Thymus (tissue), 11 donors: ENCODE measurements around the gene RYR1. TPM values are rescaled to one million over a fixed set of nuclear protein-coding genes. Genes with fewer than 3 reads are reported as not detected.
"Not testable (repeated sequence)": the region's sequence is repeated elsewhere in the genome, so short reads cannot be mapped to it uniquely, and the experiment has no call there.

ENCODE experiments used
- DNase-seq, 9 donors: peaks; one replicate each; pipeline ENCODE4 v3.0.0-alpha.2; 2013; ENCODE audit warnings: low spot score in 9 of 9, low read depth in 6 of 9, missing footprints in 1 of 9
- H3K27ac ChIP-seq, 2 donors: one replicate each; pipeline ENCODE4 v1.5.1; 2013; ENCODE audit warnings: control low read depth in 1 of 2, low read depth in 1 of 2, low read length in 1 of 2, mild to moderate bottlenecking in 1 of 2, moderate library complexity in 1 of 2
- H3K27me3 ChIP-seq, 2 donors: one replicate each; pipeline ENCODE4 v1.5.1; 2013; ENCODE audit warnings: low read length in 1 of 2; ENCODE audit not compliant: control insufficient read depth in 2 of 2, insufficient read depth in 1 of 2
- H3K36me3 ChIP-seq, 2 donors: one replicate each; pipeline ENCODE4 v1.5.1; 2013; ENCODE audit warnings: low read length in 1 of 2, mild to moderate bottlenecking in 1 of 2, moderate library complexity in 1 of 2; ENCODE audit not compliant: control insufficient read depth in 2 of 2, insufficient read depth in 2 of 2
- H3K4me1 ChIP-seq, 2 donors: one replicate each; pipeline ENCODE4 v1.5.1; 2013; ENCODE audit warnings: low read length in 2 of 2; ENCODE audit not compliant: control insufficient read depth in 2 of 2, insufficient read depth in 2 of 2
- H3K4me3 ChIP-seq, 2 donors: one replicate each; pipeline ENCODE4 v1.5.1; 2013; ENCODE audit warnings: low read length in 2 of 2, control low read depth in 1 of 2, mild to moderate bottlenecking in 1 of 2
- H3K9me3 ChIP-seq, 2 donors: one replicate each; pipeline ENCODE4 v1.5.1; 2013; ENCODE audit warnings: low read length in 1 of 2, mild to moderate bottlenecking in 1 of 2; ENCODE audit not compliant: control insufficient read depth in 2 of 2, insufficient read depth in 1 of 2
- WGBS: extraction: QIAGEN DNeasy Blood & Tissue Kit; methylation state at CpG from one replicate; pipeline ENCODE4 v1.1.7; 2013; 5-methylcytosine and 5-hydroxymethylcytosine counted together
- polyA plus RNA-seq: library from polyadenylated mRNA; stranded (reverse); fragments of 200-250 nt; gene quantifications from one replicate; pipeline ENCODE4 v1.2.3, GENCODE V29; 2013
- total RNA-seq: library from RNA; stranded (reverse); fragments of 120-200 nt; gene quantifications from one replicate; pipeline ENCODE4 v1.2.4, GENCODE V29; 2013
- donor health status: healthy.

RYR1 gene
- total and polyA plus RNA-seq, 2 donors: 1.1 to 1.8 TPM

GRCh38 chr19:38569368-38569983, 136.0 kb downstream of the RYR1 start:
- Histone ChIP-seq H3K9me3 (no peaks in the 10 kb centered on the region), H3K4me3 (no peak overlapping the region)
- WGBS: 86% methylated on average over 6 of the region's 6 CpGs

GRCh38 chr19:38571682-38572081, 138.2 kb downstream of the RYR1 start:
- H3K4me3 ChIP-seq: no peak overlapping the region
- DNase-seq: no peak
- no peaks in the 10 kb centered on the region for H3K4me1 ChIP-seq
- no peak overlapping the region for H3K27ac ChIP-seq
- H3K36me3 ChIP-seq: no peaks in the 10 kb centered on the region
- peaks cover 3 to 13% of the 10 kb centered on the region in 2 donors for H3K27me3 ChIP-seq
- H3K9me3 ChIP-seq: no peaks in the 10 kb centered on the region
- 96% methylated on average over 2 of the region's 2 CpGs for WGBS

More at GRCh38 chr19:38569368-38569983, 136.0 kb downstream of the RYR1 start:
- H3K27me3 ChIP-seq: peaks cover 20 to 33% of the 10 kb centered on the region in 2 donors
- H3K27ac ChIP-seq: no peak overlapping the region
- no peaks in the 10 kb centered on the region for H3K36me3 ChIP-seq
- no peaks in the 10 kb centered on the region for H3K4me1 ChIP-seq
- no peak for DNase-seq

GRCh38 chr19:38577826-38578225, 144.3 kb downstream of the RYR1 start:
- Histone ChIP-seq H3K4me1 (no peaks in the 10 kb centered on the region), H3K36me3 (no peaks in the 10 kb centered on the region), H3K27ac (no peak overlapping the region), H3K4me3 (no peak overlapping the region), H3K27me3 (no peaks in the 10 kb centered on the region), H3K9me3 (no peaks in the 10 kb centered on the region)
- no peak for DNase-seq
- 96% methylated on average over 11 of the region's 11 CpGs for WGBS

- not testable (repeated sequence) for H3K4me3 ChIP-seq, H3K4me1 ChIP-seq, H3K27ac ChIP-seq, DNase-seq, H3K27me3 ChIP-seq, H3K36me3 ChIP-seq, H3K9me3 ChIP-seq
- 93% methylated on average over 6 of the region's 6 CpGs for WGBS
Measured at GRCh38 chr19:38579304-38579703, 145.8 kb downstream of the RYR1 start.

GRCh38 chr19:38580080-38580479, 146.6 kb downstream of the RYR1 start:
- Histone ChIP-seq H3K27me3 (no peaks in the 10 kb centered on the region), H3K4me3 (no peak overlapping the region), H3K27ac (no peak overlapping the region), H3K9me3 (no peaks in the 10 kb centered on the region), H3K4me1 (no peaks in the 10 kb centered on the region), H3K36me3 (no peaks in the 10 kb centered on the region)
- WGBS: 96% methylated on average over 15 of the region's 15 CpGs
- DNase-seq: no peak

- DNase-seq: no peak
- no peaks in the 10 kb centered on the region for H3K4me1 ChIP-seq
- H3K4me3 ChIP-seq: no peak overlapping the region
- no peaks in the 10 kb centered on the region for H3K27me3 ChIP-seq
- WGBS: 86% methylated on average over 14 of the region's 14 CpGs
- H3K27ac ChIP-seq: no peak overlapping the region
- H3K9me3 ChIP-seq: no peaks in the 10 kb centered on the region
- H3K36me3 ChIP-seq: peaks cover 5 to 10% of the 10 kb centered on the region in 2 donors
Measured at GRCh38 chr19:38583219-38583984, 149.9 kb downstream of the RYR1 start.

- Histone ChIP-seq H3K27ac (no peak overlapping the region), H3K4me3 (no peak overlapping the region), H3K9me3 (no peaks in the 10 kb centered on the region), H3K4me1 (no peaks in the 10 kb centered on the region), H3K36me3 (peaks cover 5 to 10% of the 10 kb centered on the region in 2 donors), H3K27me3 (no peaks in the 10 kb centered on the region)
- no peak for DNase-seq
- 91% methylated on average over 4 of the region's 4 CpGs for WGBS
Measured at GRCh38 chr19:38583985-38584305, 150.5 kb downstream of the RYR1 start.

GRCh38 chr19:38587562-38587961, 154.1 kb downstream of the RYR1 start:
- H3K4me1 ChIP-seq: no peaks in the 10 kb centered on the region
- H3K9me3 ChIP-seq: no peaks in the 10 kb centered on the region
- 96% methylated on average over 2 of the region's 2 CpGs for WGBS
- peaks cover 5 to 19% of the 10 kb centered on the region in 2 donors for H3K36me3 ChIP-seq
- H3K27ac ChIP-seq: no peak overlapping the region
- no peaks in the 10 kb centered on the region for H3K27me3 ChIP-seq
- DNase-seq: no peak
- H3K4me3 ChIP-seq: no peak overlapping the region

- no peaks in the 10 kb centered on the region for H3K4me1 ChIP-seq
- peaks cover 5 to 20% of the 10 kb centered on the region in 2 donors for H3K36me3 ChIP-seq
- no peaks in the 10 kb centered on the region for H3K9me3 ChIP-seq
- 98% methylated on average over 2 of the region's 2 CpGs for whole genome bisulfite sequencing
- no peak overlapping the region for H3K27ac ChIP-seq
- H3K4me3 ChIP-seq: no peak overlapping the region
- no peak for DNase-seq
- no peaks in the 10 kb centered on the region for H3K27me3 ChIP-seq
Measured at GRCh38 chr19:38588041-38588440, 154.6 kb downstream of the RYR1 start.
